Stomach (tissue), 19 donors: Measurements from ENCODE around the gene LGMN. TPM values are rescaled to one million over a fixed set of nuclear protein-coding genes. Genes with fewer than 3 reads are reported as not detected.

Source experiments
- DNase-seq, 2 donors: peaks; one replicate each; pipeline versions ENCODE4 v3.0.0 to v3.0.0-alpha.2; 2013 to 2019
- H3K27ac ChIP-seq, 5 donors: fragments of 200-600 bp in 4 of 5; sonication (generic) in 4 of 5; one replicate each; pipeline ENCODE4 v1.5.1; 2013 to 2019; ENCODE audit warnings: mild to moderate bottlenecking in 1 of 5, moderate library complexity in 1 of 5
- H3K27me3 ChIP-seq, 3 donors: fragments of 200-600 bp; sonication (generic); one replicate each; pipeline ENCODE4 v1.5.1; 2017 to 2019; ENCODE audit warnings: mixed run types in 1 of 3
- H3K36me3 ChIP-seq, 4 donors: fragments of 200-600 bp; sonication (generic); 1 replicate in 3 of 4; 2 replicates in 1 of 4; pipeline ENCODE4 v1.5.1; 2016 to 2019
- H3K4me1 ChIP-seq, 4 donors: fragments of 200-600 bp; sonication (generic); one replicate each; pipeline ENCODE4 v1.5.1; 2016 to 2019
- H3K4me3 ChIP-seq, 4 donors: fragments of 200-600 bp; sonication (generic) in 3 of 4; one replicate each; pipeline ENCODE4 v1.5.1; 2016 to 2019; ENCODE audit warnings: mild to moderate bottlenecking in 1 of 4
- H3K9me3 ChIP-seq, 4 donors: fragments of 200-600 bp; sonication (generic); one replicate each; pipeline ENCODE4 v1.5.1; 2016 to 2019
- CTCF ChIP-seq, 7 experiments: fragments of 450-650 bp in 4 of 7; fragments of 200-600 bp in 3 of 7; sonication (generic) in 3 of 7; IDR thresholded peaks; one replicate each; pipeline ENCODE4 v1.5.1; 2016 to 2019; ENCODE audit warnings: antibody characterized with exemption in 7 of 7, control low read depth in 2 of 7, mild to moderate bottlenecking in 1 of 7
- EP300 ChIP-seq: sonication (generic); formaldehyde crosslinking; IDR thresholded peaks from one replicate; pipeline ENCODE4 v1.6.1; 2017; ENCODE audit warnings: antibody characterized with exemption
- POLR2A ChIP-seq, 4 donors: fragments of 450-650 bp; IDR thresholded peaks; one replicate each; pipeline ENCODE4 v1.6.1; 2016; ENCODE audit warnings: antibody characterized with exemption in 4 of 4, control low read depth in 2 of 4, mild to moderate bottlenecking in 1 of 4, moderate library complexity in 1 of 4
- POLR2AphosphoS5 ChIP-seq, 3 donors: sonication (generic); formaldehyde crosslinking; IDR thresholded peaks; one replicate each; pipeline ENCODE4 v1.6.1; 2016; ENCODE audit warnings: antibody characterized with exemption in 3 of 3
- WGBS, 5 donors: extraction: QIAGEN DNeasy Blood & Tissue Kit in 3 of 5; methylation state at CpG; one replicate each; pipeline versions ENCODE4 v1.1.5 to v1.1.7; 2013 to 2018; 5-methylcytosine and 5-hydroxymethylcytosine counted together
- intact Hi-C: fragments of 100-400 bp; cut with DNase I; formaldehyde crosslinking; loops from one replicate; pipeline ENCODE4 v1.15.1; 2023; ENCODE audit warnings: low total_unique reads
- long read RNA-seq, 10 donors: transcript quantifications; one replicate each; lab custom pipeline, GENCODE V29; 2026
- polyA plus RNA-seq, 3 donors: library from polyadenylated mRNA; stranded (reverse); fragments of 200-250 nt; gene quantifications; one replicate each; pipeline ENCODE4 v1.2.3, GENCODE V29; 2013
- total RNA-seq, 5 donors: library from RNA; depleted of rRNA; stranded (reverse); fragments of >200 nt; gene quantifications; one replicate each; pipeline versions ENCODE4 v1.1.0 to v1.2.3, GENCODE V29; 2014 to 2016
- donor health status: healthy with polysubstance abuse.
- donor health status: Bipolar disorder and iron deficiency.
- donor health status: healthy.

LGMN gene
- total RNA-seq (100 to 1,000 TPM in 2 of 5 donors, 10 to 100 TPM in 2, 1 to 10 TPM in 1; 8.2 to 142 (median 56.4) TPM), polyA plus RNA-seq (10 to 100 TPM; 35.0 to 62.9 (median 43.7) TPM)
- long read RNA-seq, donor 1, partial matches to known transcripts = 0 of 6 reads
- long read RNA-seq, donor 1, other reads (novel, unspliced or antisense) = 0 of 6 reads
- long read RNA-seq, donor 2, transcript LGMN-201 (14 exons, 2,055 nt) = major isoform, 13 of 18 reads
- long read RNA-seq, donor 2, partial matches to known transcripts = 0 of 18 reads
- long read RNA-seq, donor 2, other reads (novel, unspliced or antisense) = 0 of 18 reads
- long read RNA-seq, donor 3, transcript LGMN-201 (14 exons, 2,055 nt) = major isoform, 10 of 11 reads
- long read RNA-seq, donor 3, partial matches to known transcripts = 0 of 11 reads
- long read RNA-seq, donor 3, other reads (novel, unspliced or antisense) = 0 of 11 reads
- long read RNA-seq, donor 4 = 0 reads
- long read RNA-seq, donor 5, transcript LGMN-201 (14 exons, 2,055 nt) = major isoform, 8 of 10 reads
- long read RNA-seq, donor 5, partial matches to known transcripts = 0 of 10 reads
- long read RNA-seq, donor 5, other reads (novel, unspliced or antisense) = 0 of 10 reads
- long read RNA-seq, donor 6, transcript LGMN-201 (14 exons, 2,055 nt) = major isoform, 36 of 41 reads
- long read RNA-seq, donor 6, partial matches to known transcripts = 0 of 41 reads
- long read RNA-seq, donor 6, other reads (novel, unspliced or antisense) = 0 of 41 reads
- long read RNA-seq, donor 7, transcript LGMN-201 (14 exons, 2,055 nt) = major isoform, 25 of 27 reads
- long read RNA-seq, donor 7, partial matches to known transcripts = 0 of 27 reads
- long read RNA-seq, donor 7, other reads (novel, unspliced or antisense) = 0 of 27 reads
- long read RNA-seq, donor 8, transcript LGMN-201 (14 exons, 2,055 nt) = major isoform, 11 of 14 reads
- long read RNA-seq, donor 8, partial matches to known transcripts = 0 of 14 reads
- long read RNA-seq, donor 8, other reads (novel, unspliced or antisense) = 0 of 14 reads
- long read RNA-seq, donor 9, transcript LGMN-201 (14 exons, 2,055 nt) = major isoform, 7 of 7 reads
- long read RNA-seq, donor 9, partial matches to known transcripts = 0 of 7 reads
- long read RNA-seq, donor 9, other reads (novel, unspliced or antisense) = 0 of 7 reads
- long read RNA-seq, donor 10, transcript LGMN-201 (14 exons, 2,055 nt) = major isoform, 17 of 19 reads
- long read RNA-seq, donor 10, partial matches to known transcripts = 0 of 19 reads
- long read RNA-seq, donor 10, other reads (novel, unspliced or antisense) = 0 of 19 reads

GRCh38 chr14:92748259-92749016, at the start of gene LGMN:
Gene LGMN, minus strand, starts transcription at chr14:92748627. Its CDS starts 15,841 bp downstream, at chr14:92732786.
- Histone ChIP-seq H3K4me3 (peak within 1 kb of the TSS; percentile 63 to 87 (median 65)), H3K27ac (peak within 1 kb of the TSS; percentile 80 to 91 (median 88)), H3K27me3 (peaks cover 0 to 8% (median 0%) of the 10 kb centered on the region in 3 donors), H3K36me3 (peaks cover 0 to under 1% (median 0%) of the 10 kb centered on the region in 4 donors), H3K9me3 (no peaks in the 10 kb centered on the region), H3K4me1 (peaks cover 6 to 37% (median 23%) of the 10 kb centered on the region in 4 donors)
- DNase-seq = peak; percentile 97 to 98
- intact Hi-C loops = no loop called here
- TF ChIP-seq CTCF (IDR thresholded peaks at IDR 0.05) (no peak), POLR2AphosphoS5 (IDR thresholded peaks at IDR 0.05) (peak; percentile 99 to 100 (median 99)), POLR2A (IDR thresholded peaks at IDR 0.05) (peak in 2 of 4 donors; percentile 80 to 92)
- 1 to 2% (median 1%) methylated on average over 29 to 50 of the region's 50 CpGs for WGBS, 5 donors

- intact Hi-C loops = no loop called here
- DNase-seq = no peak
- peaks cover 11 to 57% (median 38%) of the 10 kb centered on the region in 4 donors for H3K4me1 ChIP-seq
- peaks cover 0 to 4% (median 0%) of the 10 kb centered on the region in 4 donors for H3K9me3 ChIP-seq
- H3K4me3 ChIP-seq = peak overlapping the region; percentile 92 to 99 (median 98)
- 36 to 55% (median 49%) methylated on average over 6 of the region's 6 CpGs for WGBS, 5 donors
- no peaks in the 10 kb centered on the region for H3K27me3 ChIP-seq
- TF ChIP-seq CTCF (IDR thresholded peaks at IDR 0.05) (no peak), POLR2AphosphoS5 (IDR thresholded peaks at IDR 0.05) (no peak), EP300 (no peak)
- peaks cover 15 to 26% (median 24%) of the 10 kb centered on the region in 4 donors for H3K36me3 ChIP-seq
- peak overlapping the region; percentile 88 to 97 (median 91) for H3K27ac ChIP-seq
Measured at GRCh38 chr14:92794961-92795360, 46.5 kb upstream of the LGMN start.

GRCh38 chr14:92794547-92794941, 46.1 kb upstream of the LGMN start:
- Histone ChIP-seq H3K9me3 (peaks cover 0 to 8% (median 2%) of the 10 kb centered on the region in 4 donors), H3K4me3 (peak overlapping the region; percentile 92 to 99 (median 98)), H3K27me3 (no peaks in the 10 kb centered on the region), H3K36me3 (peaks cover 15 to 22% (median 21%) of the 10 kb centered on the region in 4 donors), H3K4me1 (peaks cover 11 to 53% (median 33%) of the 10 kb centered on the region in 4 donors), H3K27ac (peak overlapping the region; percentile 88 to 97 (median 91))
- DNase-seq = peak in 1 of 2 donors; percentile 54
- intact Hi-C loops = no loop called here
- WGBS, 5 donors = 0 to 2% (median 0%) methylated on average over 16 to 20 of the region's 20 CpGs
- no peak for TF ChIP-seq POLR2AphosphoS5 (IDR thresholded peaks at IDR 0.05)
